DND-41 (cell line): ENCODE data around the gene HMG20A.

ENCODE experiments used
- EZH2 ChIP-seq: IDR thresholded peaks from 3 replicates; pipeline ENCODE4 v1.6.1; 2012; ENCODE audit warnings: borderline replicate concordance, low read depth, mild to moderate bottlenecking, moderate library complexity, low read length, inconsistent platforms; ENCODE audit not compliant: severe bottlenecking
- TF ChIP-seq, protein P1 (sequence below): IDR thresholded peaks from 2 replicates; pipeline ENCODE4 v1.5.1; 2012; ENCODE audit warnings: borderline replicate concordance, low read length, moderate library complexity, mild to moderate bottlenecking; ENCODE audit not compliant: poor library complexity, severe bottlenecking; ENCODE audit errors: extremely low read depth

- TF ChIP-seq, protein P1, sequence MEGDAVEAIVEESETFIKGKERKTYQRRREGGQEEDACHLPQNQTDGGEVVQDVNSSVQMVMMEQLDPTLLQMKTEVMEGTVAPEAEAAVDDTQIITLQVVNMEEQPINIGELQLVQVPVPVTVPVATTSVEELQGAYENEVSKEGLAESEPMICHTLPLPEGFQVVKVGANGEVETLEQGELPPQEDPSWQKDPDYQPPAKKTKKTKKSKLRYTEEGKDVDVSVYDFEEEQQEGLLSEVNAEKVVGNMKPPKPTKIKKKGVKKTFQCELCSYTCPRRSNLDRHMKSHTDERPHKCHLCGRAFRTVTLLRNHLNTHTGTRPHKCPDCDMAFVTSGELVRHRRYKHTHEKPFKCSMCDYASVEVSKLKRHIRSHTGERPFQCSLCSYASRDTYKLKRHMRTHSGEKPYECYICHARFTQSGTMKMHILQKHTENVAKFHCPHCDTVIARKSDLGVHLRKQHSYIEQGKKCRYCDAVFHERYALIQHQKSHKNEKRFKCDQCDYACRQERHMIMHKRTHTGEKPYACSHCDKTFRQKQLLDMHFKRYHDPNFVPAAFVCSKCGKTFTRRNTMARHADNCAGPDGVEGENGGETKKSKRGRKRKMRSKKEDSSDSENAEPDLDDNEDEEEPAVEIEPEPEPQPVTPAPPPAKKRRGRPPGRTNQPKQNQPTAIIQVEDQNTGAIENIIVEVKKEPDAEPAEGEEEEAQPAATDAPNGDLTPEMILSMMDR = no peak
- no peak for TF ChIP-seq EZH2
Measured at GRCh38 chr15:77532846-77533245, 112.2 kb downstream of the HMG20A start.
